Tongue (tissue), 2 donors: ENCODE measurements around the gene DSTN. TPM values are rescaled to one million over a fixed set of nuclear protein-coding genes. Genes with fewer than 3 reads are reported as not detected.
A peak's percentile ranks its signal among the peaks of the same experiment; 100 is the strongest.
"Not testable (repeated sequence)": the region's sequence is repeated elsewhere in the genome, so short reads cannot be mapped to it uniquely, and the experiment has no call there.

Source experiments
- DNase-seq: peaks from one replicate; pipeline ENCODE4 v3.0.0-alpha.2; 2015
- total RNA-seq: library from RNA; depleted of rRNA; stranded (reverse); fragments of >200 nt; gene quantifications from one replicate; pipeline ENCODE4 v1.2.3, GENCODE V29; 2014

Gene DSTN
- total RNA-seq, 1 donor from 2014 or later = 244 TPM

GRCh38 chr20:17651760-17652388 is 82.0 kb downstream of the DSTN start:
- peak; percentile 51 for DNase-seq

- no peak for DNase-seq
Measured at GRCh38 chr20:17652411-17652810, 82.5 kb downstream of the DSTN start.

GRCh38 chr20:17653835-17654648 is 84.2 kb downstream of the DSTN start:
- DNase-seq = no peak

GRCh38 chr20:17654649-17655285 is 84.9 kb downstream of the DSTN start:
- DNase-seq = peak; percentile 65

GRCh38 chr20:17655286-17655651 is 85.4 kb downstream of the DSTN start:
- no peak for DNase-seq

DNA sequence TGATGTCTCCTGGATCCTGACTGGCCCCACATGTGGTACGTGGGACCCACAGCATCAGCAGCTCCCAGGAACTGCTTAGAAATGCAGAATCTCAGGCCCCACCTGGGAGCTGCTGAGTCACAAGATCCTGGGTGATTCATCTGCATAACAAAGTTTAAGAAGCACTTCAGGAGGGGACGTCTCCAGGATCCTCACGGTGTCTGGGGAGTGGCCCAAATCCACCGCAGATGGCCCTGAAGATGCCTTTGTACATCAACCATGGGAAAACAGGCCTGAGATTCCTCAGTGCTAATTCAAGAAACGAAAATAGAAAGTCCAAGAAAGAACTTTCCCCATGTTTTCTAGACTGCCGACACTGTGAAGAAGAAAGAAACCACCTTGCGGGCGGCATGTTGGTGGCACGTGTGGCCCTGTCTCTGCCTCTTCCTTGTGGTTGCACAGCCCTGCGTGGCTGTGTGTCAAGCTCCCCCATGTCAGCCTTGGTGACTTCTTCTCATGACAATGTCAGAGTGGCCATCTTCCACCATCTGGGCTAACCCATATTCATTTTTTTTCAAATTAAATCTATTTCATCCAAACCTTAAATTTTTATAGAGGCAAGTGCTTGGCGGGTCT is 86.1 kb downstream of the DSTN start:
- no peak for DNase-seq

- no peak for DNase-seq
Measured at GRCh38 chr20:17657079-17657825, 87.4 kb downstream of the DSTN start.

GRCh38 chr20:17657898-17658647 is 88.2 kb downstream of the DSTN start:
- DNase-seq = no peak

GRCh38 chr20:17658648-17658993 is 88.7 kb downstream of the DSTN start:
- no peak for DNase-seq

DNA sequence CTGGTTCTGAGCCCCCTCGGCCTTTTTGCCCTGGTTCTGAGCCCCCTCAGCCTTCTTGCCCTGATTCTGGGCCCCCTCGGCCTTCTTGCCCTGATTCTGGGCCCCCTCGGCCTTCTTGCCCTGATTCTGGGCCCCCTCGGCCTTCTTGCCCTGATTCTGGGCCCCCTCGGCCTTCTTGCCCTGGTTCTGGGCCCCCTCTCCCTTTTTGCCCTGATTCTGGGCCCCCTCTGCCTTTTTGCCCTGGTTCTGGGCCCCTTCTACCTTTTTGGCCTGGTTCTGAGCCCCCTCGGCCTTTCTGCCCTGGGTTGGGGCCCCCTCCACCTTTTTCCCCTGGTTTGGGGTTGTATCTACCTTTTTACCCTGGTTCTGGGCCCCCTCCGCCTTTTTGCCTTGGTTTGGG is 89.5 kb downstream of the DSTN start:
- DNase-seq = not testable (repeated sequence)

Other genes with a start within 250 kb of the DSTN start
- gene BFSP1, start 38.7 kb upstream of the DSTN start, total RNA-seq = 1.6 TPM
- 144 TPM for gene RRBP1, start 112.2 kb downstream of the DSTN start, total RNA-seq
- not detected for gene BANF2, start 129.9 kb downstream of the DSTN start, total RNA-seq